MV-4-11 (cell line): ENCODE measurements around the gene MTERF2.

Experiments used
- DNase-seq: peaks from one replicate; lab custom pipeline; 2025; lab: John Stamatoyannopoulos, UW

Gene MTERF2

DNA sequence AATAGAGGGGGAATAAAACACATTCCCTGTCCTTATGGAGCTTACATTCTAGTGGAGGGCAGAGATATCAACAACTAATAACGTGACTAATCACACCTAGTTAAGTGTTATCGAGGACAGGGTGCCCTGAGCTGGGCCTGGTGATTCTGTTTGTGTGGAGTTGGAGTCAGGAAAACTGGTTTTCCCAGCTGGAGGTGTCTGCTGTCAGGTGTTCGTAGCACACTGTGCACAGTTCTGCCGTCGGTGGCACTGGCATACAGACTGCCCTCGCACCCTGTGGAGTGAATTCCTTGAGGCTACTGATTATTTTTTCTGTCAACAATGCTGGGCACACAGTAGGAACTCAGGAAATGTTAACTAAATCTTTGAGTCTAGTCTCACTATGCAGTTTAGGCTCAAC lies 900 bp upstream of the MTERF2 start:
- no peak for DNase-seq

DNA sequence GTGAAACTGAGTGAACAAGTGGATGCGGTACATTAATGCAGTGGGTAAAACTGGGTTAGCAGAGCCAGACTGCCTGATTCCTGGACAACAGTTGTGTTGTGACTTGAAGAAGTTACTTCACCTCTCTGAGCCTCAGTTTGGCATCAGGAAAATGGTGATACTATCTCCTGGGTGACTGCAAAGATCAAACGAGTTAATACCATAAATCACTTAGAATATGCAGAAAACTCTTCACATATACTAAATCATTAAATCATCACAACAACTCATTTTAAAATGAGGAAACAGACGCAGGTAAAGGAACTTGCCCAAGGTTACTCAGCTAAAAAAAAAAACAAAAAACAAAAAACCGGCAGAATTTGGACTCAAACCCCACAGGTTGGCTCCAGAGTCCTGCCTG lies 811 bp downstream of the MTERF2 start:
- no peak for DNase-seq

DNA sequence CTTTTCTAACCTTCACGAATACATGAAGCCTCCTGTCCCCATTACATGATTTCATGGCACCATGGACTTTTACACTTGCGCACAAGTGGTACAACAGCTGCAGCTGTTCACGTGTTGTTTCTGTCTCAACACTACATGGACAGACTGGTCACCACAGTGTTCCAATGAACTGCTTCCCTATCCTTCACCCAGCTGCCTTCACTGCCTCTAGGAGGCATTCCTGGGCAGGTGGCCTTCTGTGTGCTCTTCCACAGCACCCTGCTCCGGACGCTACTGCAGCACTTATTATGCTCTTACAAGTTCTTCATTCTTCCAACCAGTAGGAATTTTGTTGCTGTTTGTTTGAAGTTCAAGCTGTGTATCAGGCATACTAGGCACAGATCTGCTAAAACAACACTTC lies 1.5 kb downstream of the MTERF2 start:
- DNase-seq, result no peak

GRCh38 chr12:106984588-106985137 lies 2.3 kb downstream of the MTERF2 start:
- DNase-seq, result no peak

DNA sequence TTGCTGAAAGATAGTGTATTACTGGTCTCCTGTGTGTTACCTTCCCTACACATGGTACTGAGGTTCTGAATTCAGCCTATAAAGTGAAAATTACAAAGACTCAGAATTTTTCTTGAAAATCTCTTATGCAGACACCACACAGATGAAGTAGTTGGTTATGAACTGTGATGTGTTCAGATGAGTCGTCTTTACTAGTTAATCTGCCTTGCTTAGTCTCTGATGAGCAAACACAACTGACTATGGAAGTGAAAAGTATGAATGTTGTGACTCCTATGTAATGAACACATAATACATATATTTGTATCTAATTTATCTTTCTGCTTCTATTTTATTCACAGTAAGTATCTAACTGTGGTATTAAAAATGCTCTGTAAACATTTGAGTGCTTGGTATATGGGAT lies 4.7 kb downstream of the MTERF2 start:
- no peak for DNase-seq

- DNase-seq, result no peak
Measured at GRCh38 chr12:106981788-106982187, 5.2 kb downstream of the MTERF2 start.

GRCh38 chr12:106980944-106981343 lies 6.0 kb downstream of the MTERF2 start:
- DNase-seq, result no peak

- no peak for DNase-seq
Measured at GRCh38 chr12:106978035-106978800, 8.7 kb downstream of the MTERF2 start.

DNA sequence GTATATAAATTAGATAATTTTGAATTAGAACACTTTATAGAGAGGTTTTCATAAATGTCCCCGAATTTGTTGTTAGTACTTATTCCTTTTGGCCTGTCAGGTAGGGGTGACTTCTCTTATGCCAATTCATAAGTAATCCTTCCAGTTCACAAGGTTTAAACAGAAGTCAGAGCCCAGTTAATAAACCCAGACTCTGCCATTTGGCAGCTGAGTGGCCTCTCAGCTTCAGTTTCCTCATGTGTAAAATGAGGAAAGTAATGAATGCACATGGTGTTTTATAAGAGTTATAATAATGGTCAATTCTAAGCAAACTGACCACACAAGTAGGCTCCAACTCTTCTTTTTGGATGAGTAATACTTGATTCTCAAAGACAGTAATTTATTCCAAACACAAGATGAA lies 10.3 kb downstream of the MTERF2 start:
- DNase-seq, result no peak

GRCh38 chr12:106975993-106976658 lies 10.8 kb downstream of the MTERF2 start:
- no peak for DNase-seq

- DNase-seq, result no peak
Measured at GRCh38 chr12:106975098-106975497, 11.8 kb downstream of the MTERF2 start.

- DNase-seq, result no peak
Measured at GRCh38 chr12:106974511-106974910, 12.4 kb downstream of the MTERF2 start.

GRCh38 chr12:106973545-106973944 lies 13.4 kb downstream of the MTERF2 start:
- DNase-seq, result no peak

- no peak for DNase-seq
Measured at GRCh38 chr12:106971065-106971464, 15.9 kb downstream of the MTERF2 start.

- DNase-seq, result no peak
Measured at GRCh38 chr12:106964526-106964925, 22.4 kb downstream of the MTERF2 start.

- no peak for DNase-seq
Measured at GRCh38 chr12:106962286-106962685, 24.7 kb downstream of the MTERF2 start.

DNA sequence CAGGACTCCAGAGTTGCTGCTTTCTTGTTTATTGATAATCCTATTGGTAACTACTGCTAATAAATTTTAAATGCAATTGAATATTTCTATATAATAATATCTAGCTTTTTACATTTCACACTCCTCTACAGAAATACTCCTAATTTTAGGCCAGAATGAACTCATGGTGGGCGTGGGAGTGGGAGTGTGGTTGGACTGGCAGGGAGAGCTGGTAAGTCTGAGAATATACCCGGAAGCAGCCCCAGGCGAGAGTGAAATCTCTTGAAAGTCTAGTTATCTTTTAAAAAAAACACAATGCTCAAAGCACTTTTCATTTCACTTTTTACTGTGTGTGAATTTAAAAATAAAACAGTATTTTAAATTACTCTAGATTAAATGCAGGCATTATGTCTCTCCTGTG lies 26.5 kb downstream of the MTERF2 start:
- DNase-seq, result no peak

- DNase-seq, result no peak
Measured at GRCh38 chr12:106957583-106957982, 29.4 kb downstream of the MTERF2 start.

- DNase-seq, result no peak
Measured at GRCh38 chr12:106956048-106956578, 30.8 kb downstream of the MTERF2 start.

DNA sequence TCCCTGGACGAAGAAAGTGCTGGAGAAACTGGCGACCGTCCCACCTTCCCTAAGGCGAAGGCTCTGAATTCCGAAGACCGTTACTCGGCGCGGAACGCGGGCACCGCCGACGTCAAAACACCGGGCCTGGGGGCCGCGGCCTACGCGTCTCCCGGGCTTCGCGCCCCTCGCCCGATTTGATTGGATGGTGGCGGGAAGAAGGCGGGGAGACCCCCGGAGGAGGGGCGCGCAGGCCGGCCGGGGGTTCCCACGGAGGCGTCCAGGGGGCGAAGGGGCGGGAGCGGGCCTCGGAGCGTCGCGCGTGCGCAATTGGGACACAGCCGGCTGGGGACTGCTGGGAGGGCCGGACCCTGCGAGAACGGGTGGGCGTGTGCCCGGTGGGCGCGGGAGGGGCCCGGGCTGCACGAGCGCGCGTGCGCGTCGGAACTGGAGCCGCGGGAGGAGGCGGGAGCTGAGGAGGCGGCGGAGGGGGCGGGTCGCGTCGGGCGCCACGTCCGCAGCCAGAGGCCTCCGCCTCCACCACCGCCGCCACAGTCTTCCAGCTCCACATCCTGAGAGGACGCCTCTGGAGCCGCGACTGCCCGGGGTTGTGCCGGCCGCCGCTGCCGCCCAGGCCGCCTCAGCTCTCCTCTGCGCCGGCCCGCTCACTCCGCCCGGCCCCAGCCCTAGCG lies 31.4 kb downstream of the MTERF2 start, which contains the start of gene TMEM263:
TSS of gene TMEM263 (plus strand) at position 531 of the 671 bp plus-strand sequence. CDS start 11,210 bp downstream, outside the sequence.
- peak; percentile 56 for DNase-seq

DNA sequence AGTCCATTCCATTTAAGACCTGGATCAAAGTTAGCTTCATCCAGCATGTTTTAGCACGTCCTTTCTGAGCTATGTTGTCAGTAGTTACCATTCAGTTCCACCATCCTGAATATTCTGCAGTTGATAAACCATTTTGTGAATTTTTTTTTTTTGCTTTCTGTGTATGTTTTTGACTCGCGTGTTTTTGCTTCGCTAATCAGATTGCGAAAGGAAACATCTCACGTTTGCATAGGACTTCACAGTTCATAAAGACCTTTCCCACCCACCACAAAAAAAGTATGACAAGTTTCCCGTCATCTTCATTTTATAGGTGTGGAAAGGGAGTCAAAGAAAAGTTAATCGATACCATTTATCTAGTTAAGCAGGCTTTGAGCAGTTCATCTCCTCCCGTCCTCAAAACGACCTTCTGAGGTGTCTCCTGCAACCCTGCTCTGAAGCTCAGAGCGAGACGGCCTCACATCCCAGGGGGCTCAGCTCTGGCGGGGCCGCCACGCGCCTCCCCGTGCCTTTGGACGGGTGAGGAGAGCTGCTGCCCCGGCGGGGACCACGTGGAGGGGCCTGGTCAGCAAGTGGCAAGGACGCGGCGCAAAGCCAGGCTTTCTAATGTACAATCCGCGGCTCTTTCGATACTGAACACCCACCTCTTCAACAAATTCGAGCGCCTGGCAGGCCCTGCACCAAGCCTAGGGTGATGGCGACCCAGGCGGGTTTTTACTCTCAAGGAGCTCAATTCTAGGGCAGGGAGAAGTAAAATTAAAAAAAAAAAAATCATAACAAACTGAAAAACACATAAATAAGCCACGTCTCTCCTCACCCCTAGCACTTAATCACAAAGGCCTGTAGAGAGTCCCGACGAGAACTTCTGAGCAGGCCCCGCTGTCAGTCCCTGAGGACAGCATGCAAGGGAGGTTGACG lies 32.2 kb downstream of the MTERF2 start:
- no peak for DNase-seq
